ENCODE measurements around the gene MS4A14.

DNA sequence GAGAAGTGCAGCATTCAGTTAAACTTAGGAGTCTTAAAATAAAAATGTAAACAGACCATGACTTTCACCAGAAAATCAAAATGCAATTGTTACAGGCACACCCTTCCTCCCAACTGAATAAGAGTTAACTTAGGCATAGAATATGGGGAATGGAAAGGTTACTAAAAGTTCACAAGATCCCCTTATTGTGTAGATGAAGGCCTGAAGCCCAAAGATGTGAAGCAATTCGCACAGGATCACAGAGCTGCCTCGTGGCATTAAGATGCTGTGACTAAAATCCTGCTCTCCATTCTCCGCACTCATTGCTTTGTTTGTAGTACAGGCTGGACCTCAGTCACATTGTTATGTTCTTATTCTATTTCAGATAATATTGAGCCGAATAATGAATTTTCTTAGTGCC, 37.1 kb downstream of the MS4A14 start:
- TF ChIP-seq, protein P1, sequence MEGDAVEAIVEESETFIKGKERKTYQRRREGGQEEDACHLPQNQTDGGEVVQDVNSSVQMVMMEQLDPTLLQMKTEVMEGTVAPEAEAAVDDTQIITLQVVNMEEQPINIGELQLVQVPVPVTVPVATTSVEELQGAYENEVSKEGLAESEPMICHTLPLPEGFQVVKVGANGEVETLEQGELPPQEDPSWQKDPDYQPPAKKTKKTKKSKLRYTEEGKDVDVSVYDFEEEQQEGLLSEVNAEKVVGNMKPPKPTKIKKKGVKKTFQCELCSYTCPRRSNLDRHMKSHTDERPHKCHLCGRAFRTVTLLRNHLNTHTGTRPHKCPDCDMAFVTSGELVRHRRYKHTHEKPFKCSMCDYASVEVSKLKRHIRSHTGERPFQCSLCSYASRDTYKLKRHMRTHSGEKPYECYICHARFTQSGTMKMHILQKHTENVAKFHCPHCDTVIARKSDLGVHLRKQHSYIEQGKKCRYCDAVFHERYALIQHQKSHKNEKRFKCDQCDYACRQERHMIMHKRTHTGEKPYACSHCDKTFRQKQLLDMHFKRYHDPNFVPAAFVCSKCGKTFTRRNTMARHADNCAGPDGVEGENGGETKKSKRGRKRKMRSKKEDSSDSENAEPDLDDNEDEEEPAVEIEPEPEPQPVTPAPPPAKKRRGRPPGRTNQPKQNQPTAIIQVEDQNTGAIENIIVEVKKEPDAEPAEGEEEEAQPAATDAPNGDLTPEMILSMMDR (IDR thresholded peaks at IDR 0.05) = no peak
- no peak for TF ChIP-seq POLR2AphosphoS5 (IDR thresholded peaks at IDR 0.05)

Measured in stomach (tissue), 4 donors.